ENCODE results near the gene DPYSL5.

DPYSL5 gene

GRCh38 chr2:26945991-26946750 lies 98.2 kb downstream of the DPYSL5 start:
- no peak for TF ChIP-seq EZH2phosphoT487 (IDR thresholded peaks at IDR 0.05; ENCODE audit: low read depth)
- TF ChIP-seq CTCF (IDR thresholded peaks at IDR 0.05; ENCODE audit: low read depth, low read length), result no peak
- no peaks in the 10 kb centered on the region for H4K20me1 ChIP-seq (ENCODE audit: insufficient read depth, low read length)
- no peak overlapping the region for H3K4me3 ChIP-seq (ENCODE audit: low read length)
- H3K9me3 ChIP-seq (ENCODE audit: insufficient read depth, low read length), result no peaks in the 10 kb centered on the region
- no peaks in the 10 kb centered on the region for H3K4me1 ChIP-seq (ENCODE audit: low read length)
- H3K9ac ChIP-seq (ENCODE audit: low read length), result no peak overlapping the region
- no peak overlapping the region for H3K27ac ChIP-seq (ENCODE audit: low read length)
- no peaks in the 10 kb centered on the region for H3K36me3 ChIP-seq (replicated peaks; ENCODE audit: low read depth, low read length)
- H3K79me2 ChIP-seq (ENCODE audit: low read length), result no peaks in the 10 kb centered on the region
- H3K27me3 ChIP-seq (ENCODE audit: low read depth, low read length), result no peaks in the 10 kb centered on the region
- H2AFZ ChIP-seq (ENCODE audit: low read depth, low read length), result no peak overlapping the region
- no peak overlapping the region for H3K4me2 ChIP-seq (ENCODE audit: low read length)

- Histone ChIP-seq H3K36me3 (replicated peaks; ENCODE audit: low read depth, low read length) (no peaks in the 10 kb centered on the region), H3K4me2 (ENCODE audit: low read length) (no peak overlapping the region), H3K27me3 (ENCODE audit: low read depth, low read length) (no peaks in the 10 kb centered on the region), H2AFZ (ENCODE audit: low read depth, low read length) (no peak overlapping the region), H3K4me1 (ENCODE audit: low read length) (no peaks in the 10 kb centered on the region), H3K79me2 (ENCODE audit: low read length) (no peaks in the 10 kb centered on the region), H3K9me3 (ENCODE audit: insufficient read depth, low read length) (no peaks in the 10 kb centered on the region), H3K9ac (ENCODE audit: low read length) (no peak overlapping the region), H3K27ac (ENCODE audit: low read length) (no peak overlapping the region), H3K4me3 (ENCODE audit: low read length) (no peak overlapping the region), H4K20me1 (ENCODE audit: insufficient read depth, low read length) (no peaks in the 10 kb centered on the region)
- TF ChIP-seq EZH2phosphoT487 (IDR thresholded peaks at IDR 0.05; ENCODE audit: low read depth) (no peak), CTCF (IDR thresholded peaks at IDR 0.05; ENCODE audit: low read depth, low read length) (no peak)
Observed at GRCh38 chr2:26946841-26947784, 99.2 kb downstream of the DPYSL5 start.

GRCh38 chr2:26948800-26949199 lies 100.9 kb downstream of the DPYSL5 start:
- no peak overlapping the region for H3K4me3 ChIP-seq (ENCODE audit: low read length)
- H3K79me2 ChIP-seq (ENCODE audit: low read length), result no peaks in the 10 kb centered on the region
- TF ChIP-seq CTCF (IDR thresholded peaks at IDR 0.05; ENCODE audit: low read depth, low read length) (no peak), EZH2phosphoT487 (IDR thresholded peaks at IDR 0.05; ENCODE audit: low read depth) (no peak)
- no peaks in the 10 kb centered on the region for H3K36me3 ChIP-seq (replicated peaks; ENCODE audit: low read depth, low read length)
- H3K4me2 ChIP-seq (ENCODE audit: low read length), result no peak overlapping the region
- H3K9me3 ChIP-seq (ENCODE audit: insufficient read depth, low read length), result no peaks in the 10 kb centered on the region
- H2AFZ ChIP-seq (ENCODE audit: low read depth, low read length), result no peak overlapping the region
- H3K27ac ChIP-seq (ENCODE audit: low read length), result no peak overlapping the region
- no peaks in the 10 kb centered on the region for H3K4me1 ChIP-seq (ENCODE audit: low read length)
- no peak overlapping the region for H3K9ac ChIP-seq (ENCODE audit: low read length)
- peaks cover 3% of the 10 kb centered on the region; the same call in 1 of the 2 replicates for H3K27me3 ChIP-seq (ENCODE audit: low read depth, low read length)
- H4K20me1 ChIP-seq (ENCODE audit: insufficient read depth, low read length), result no peaks in the 10 kb centered on the region

- no peaks in the 10 kb centered on the region for H3K79me2 ChIP-seq (ENCODE audit: low read length)
- no peak overlapping the region for H2AFZ ChIP-seq (ENCODE audit: low read depth, low read length)
- H3K36me3 ChIP-seq (replicated peaks; ENCODE audit: low read depth, low read length), result no peaks in the 10 kb centered on the region
- H3K9ac ChIP-seq (ENCODE audit: low read length), result no peak overlapping the region
- no peaks in the 10 kb centered on the region for H3K9me3 ChIP-seq (ENCODE audit: insufficient read depth, low read length)
- TF ChIP-seq EZH2phosphoT487 (IDR thresholded peaks at IDR 0.05; ENCODE audit: low read depth) (no peak), CTCF (IDR thresholded peaks at IDR 0.05; ENCODE audit: low read depth, low read length) (no peak)
- no peak overlapping the region for H3K27ac ChIP-seq (ENCODE audit: low read length)
- H3K4me2 ChIP-seq (ENCODE audit: low read length), result no peak overlapping the region
- no peak overlapping the region for H3K4me3 ChIP-seq (ENCODE audit: low read length)
- H3K4me1 ChIP-seq (ENCODE audit: low read length), result no peaks in the 10 kb centered on the region
- no peaks in the 10 kb centered on the region for H4K20me1 ChIP-seq (ENCODE audit: insufficient read depth, low read length)
- peaks cover 15% of the 10 kb centered on the region for H3K27me3 ChIP-seq (ENCODE audit: low read depth, low read length)
Observed at GRCh38 chr2:26950246-26950645, 102.3 kb downstream of the DPYSL5 start.
